ENCODE data around the gene ABCA12. TPM values are rescaled to one million over a fixed set of nuclear protein-coding genes. Genes with fewer than 3 reads are reported as not detected.

Gene ABCA12
- total RNA-seq, 8 experiments from 2014 or later: 0.04 to 0.92 (median 0.10) TPM

DNA sequence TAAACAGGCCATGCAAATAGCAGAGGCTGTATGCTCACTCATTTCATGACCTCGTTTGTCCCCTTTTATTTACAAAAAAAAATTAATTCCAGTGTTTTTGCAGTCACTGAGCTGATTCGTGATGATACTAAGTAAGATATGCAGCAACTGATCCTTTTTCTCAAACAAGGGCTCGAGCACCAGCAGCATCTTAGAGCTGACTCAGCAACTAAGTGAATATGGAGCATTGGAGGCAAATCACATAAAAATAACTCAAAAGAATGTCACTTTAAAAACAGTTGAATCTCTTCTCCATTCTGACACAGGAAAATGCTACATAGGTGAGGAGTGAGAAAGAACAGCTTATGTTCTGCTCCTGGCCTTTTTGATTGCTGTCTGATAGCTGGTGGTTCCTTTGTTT is 152.8 kb downstream of the ABCA12 start:
- in situ Hi-C loops (cut with MboI; ENCODE audit: low pct_unique_long_range_greater_than_20kb in 2 of 9, low sequenced_read_pairs in 9 of 9, unreplicated experiment in 9 of 9): no loop called here
- ATAC-seq (replicated peaks in 6 of 8): no peak
- Histone ChIP-seq H3K27ac (no peak overlapping the region), H3K4me1 (replicated peaks in 1 of 2) (no peaks in the 10 kb centered on the region), H3K4me3 (no peak overlapping the region)
- WGBS, 10 experiments: 0 to 96% (median 65%) methylated on average over 1 to 3 of the region's 3 CpGs; no CpG with 5 or more reads in 2 of the 10 experiments

DNA sequence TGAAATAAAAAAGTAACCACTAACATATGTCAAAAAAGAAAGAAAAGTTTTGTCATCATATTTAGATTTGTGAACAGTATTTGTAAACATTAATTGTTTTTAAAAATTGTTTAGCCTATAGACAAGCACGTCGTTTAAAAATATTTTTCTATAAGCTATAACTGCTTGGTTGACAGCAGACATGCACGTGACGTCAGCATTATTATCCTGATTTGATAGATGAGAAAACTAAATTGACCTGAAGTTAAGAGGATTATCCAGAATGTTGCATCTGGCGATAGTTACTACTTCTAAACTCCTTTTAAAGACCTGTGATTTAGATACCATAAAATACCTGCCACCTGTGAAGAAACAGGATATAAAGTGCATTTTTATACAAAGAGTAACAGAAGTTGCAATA is 172.0 kb downstream of the ABCA12 start:
- in situ Hi-C loops (cut with MboI; ENCODE audit: low pct_unique_long_range_greater_than_20kb in 2 of 9, low sequenced_read_pairs in 9 of 9, unreplicated experiment in 9 of 9): loop anchor here in 2 of 9 experiments (25.0 kb wide), 2 partner anchors 296 to 971 kb away; no protein-coding TSS in a partner anchor
- Histone ChIP-seq H3K4me3 (no peak overlapping the region), H3K4me1 (replicated peaks in 1 of 2) (no peaks in the 10 kb centered on the region), H3K27ac (no peak overlapping the region)
- no peak for ATAC-seq (replicated peaks in 6 of 8)
- 69 to 100% (median 91%) methylated on average over 1 to 5 of the region's 5 CpGs for WGBS, 10 experiments

DNA sequence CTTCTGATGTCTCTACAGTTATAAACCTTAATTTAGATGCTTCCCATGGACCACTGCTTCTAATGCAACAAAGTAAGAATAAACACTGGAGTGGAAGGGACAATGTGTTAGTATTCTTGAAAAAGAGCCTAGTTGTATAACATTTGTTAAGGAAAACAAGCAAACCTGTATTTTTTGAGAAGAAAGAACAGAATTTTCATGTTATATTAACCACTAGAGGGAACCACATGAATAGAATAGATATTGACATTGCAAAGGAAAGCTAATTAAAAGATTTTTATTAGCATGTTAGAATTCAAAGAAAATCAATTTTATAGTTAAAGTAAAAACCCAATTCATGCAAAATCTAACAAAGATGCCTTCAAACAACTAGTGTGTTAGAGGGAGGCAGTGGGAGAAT is 177.7 kb downstream of the ABCA12 start:
- no peaks in the 10 kb centered on the region for H3K4me1 ChIP-seq (replicated peaks in 1 of 2)
- no peak overlapping the region for H3K4me3 ChIP-seq
- in situ Hi-C loops (cut with MboI; ENCODE audit: low pct_unique_long_range_greater_than_20kb in 2 of 9, low sequenced_read_pairs in 9 of 9, unreplicated experiment in 9 of 9): loop anchor here in 2 of 9 experiments (25.0 kb wide), 2 partner anchors 302 to 977 kb away; no protein-coding TSS in a partner anchor
- H3K27ac ChIP-seq: no peak overlapping the region
- no peak for ATAC-seq (replicated peaks in 6 of 8)

DNA sequence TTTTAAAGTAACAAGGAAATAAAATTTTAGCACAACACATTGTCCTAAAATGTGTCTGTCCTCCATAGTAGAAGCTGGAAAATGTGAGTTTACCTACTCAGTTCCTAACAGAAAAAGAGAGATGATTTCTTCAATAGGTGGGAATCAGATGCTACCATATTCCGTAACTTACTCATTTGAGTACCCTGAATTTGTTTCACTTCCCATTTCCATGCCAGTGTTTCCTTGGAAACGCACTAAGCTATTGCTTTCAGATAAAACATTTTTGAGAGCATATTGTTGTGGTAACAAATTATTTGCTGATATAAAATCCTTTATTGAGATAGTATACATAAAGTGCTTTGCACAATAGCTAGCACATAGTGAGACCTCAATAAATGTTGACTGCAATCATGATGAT is 191.5 kb downstream of the ABCA12 start:
- ATAC-seq (replicated peaks in 6 of 8): no peak
- H3K4me3 ChIP-seq: no peak overlapping the region
- in situ Hi-C loops (cut with MboI; ENCODE audit: low pct_unique_long_range_greater_than_20kb in 2 of 9, low sequenced_read_pairs in 9 of 9, unreplicated experiment in 9 of 9): no loop called here
- H3K27ac ChIP-seq: no peak overlapping the region
- 20 to 100% (median 94%) methylated on average over 1 to 2 of the region's 2 CpGs; no CpG with 5 or more reads in 1 of the 10 experiments for WGBS, 10 experiments
- no peaks in the 10 kb centered on the region for H3K4me1 ChIP-seq (replicated peaks in 1 of 2)

DNA sequence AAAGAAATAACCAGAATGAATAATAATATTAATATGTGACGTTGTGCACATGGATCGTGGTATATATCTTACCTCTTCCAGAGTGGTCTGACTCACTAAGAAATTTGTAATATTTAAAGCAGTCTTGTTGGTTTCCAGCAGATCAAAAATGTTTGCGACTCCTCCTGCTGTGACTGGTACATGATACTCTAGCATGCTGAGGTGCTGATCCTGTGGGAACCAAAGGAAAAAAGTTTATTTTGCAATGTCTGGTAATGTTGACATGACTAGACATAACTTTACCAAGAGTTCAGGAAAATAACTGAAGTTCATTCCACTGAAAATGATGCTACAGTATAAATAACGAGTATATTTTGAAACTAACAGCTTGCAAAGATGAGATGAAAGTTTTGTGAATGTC is 204.4 kb downstream of the ABCA12 start:
- Histone ChIP-seq H3K4me3 (no peak overlapping the region), H3K4me1 (replicated peaks in 1 of 2) (no peaks in the 10 kb centered on the region), H3K27ac (no peak overlapping the region)
- no peak for ATAC-seq (replicated peaks in 6 of 8)
- WGBS, 10 experiments: 46 to 96% (median 72%) methylated on average over 2 to 4 of the region's 4 CpGs; no CpG with 5 or more reads in 1 of the 10 experiments
- in situ Hi-C loops (cut with MboI; ENCODE audit: low pct_unique_long_range_greater_than_20kb in 2 of 9, low sequenced_read_pairs in 9 of 9, unreplicated experiment in 9 of 9): no loop called here

DNA sequence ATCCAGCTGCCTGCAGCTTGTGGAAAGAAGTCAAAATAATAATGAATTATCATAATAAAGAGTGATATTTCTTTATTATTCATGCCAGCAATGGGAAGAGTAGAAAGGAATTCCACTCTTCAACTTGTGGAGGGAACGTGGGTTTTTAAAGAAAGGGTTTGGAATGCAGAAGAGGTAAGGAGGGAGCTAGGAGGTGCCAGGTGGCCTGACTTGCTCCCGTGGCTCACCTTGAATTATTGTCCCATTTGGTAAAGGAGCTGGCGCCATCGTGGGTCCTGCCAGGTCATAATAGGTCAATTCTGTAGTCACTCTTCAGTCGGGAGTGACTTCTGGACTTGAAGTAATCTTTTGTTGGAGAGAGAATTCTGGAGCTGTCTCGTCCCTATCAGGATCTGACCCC is 233.8 kb downstream of the ABCA12 start:
- Histone ChIP-seq H3K27ac (no peak overlapping the region), H3K4me1 (replicated peaks in 1 of 2) (peaks cover 5 to 11% of the 10 kb centered on the region in 2 donors), H3K4me3 (no peak overlapping the region)
- WGBS, 10 experiments: 26 to 100% (median 67%) methylated on average over 1 to 6 of the region's 6 CpGs; no CpG with 5 or more reads in 1 of the 10 experiments
- ATAC-seq (replicated peaks in 6 of 8): no peak
- in situ Hi-C loops (cut with MboI; ENCODE audit: low pct_unique_long_range_greater_than_20kb in 2 of 9, low sequenced_read_pairs in 9 of 9, unreplicated experiment in 9 of 9): no loop called here

DNA sequence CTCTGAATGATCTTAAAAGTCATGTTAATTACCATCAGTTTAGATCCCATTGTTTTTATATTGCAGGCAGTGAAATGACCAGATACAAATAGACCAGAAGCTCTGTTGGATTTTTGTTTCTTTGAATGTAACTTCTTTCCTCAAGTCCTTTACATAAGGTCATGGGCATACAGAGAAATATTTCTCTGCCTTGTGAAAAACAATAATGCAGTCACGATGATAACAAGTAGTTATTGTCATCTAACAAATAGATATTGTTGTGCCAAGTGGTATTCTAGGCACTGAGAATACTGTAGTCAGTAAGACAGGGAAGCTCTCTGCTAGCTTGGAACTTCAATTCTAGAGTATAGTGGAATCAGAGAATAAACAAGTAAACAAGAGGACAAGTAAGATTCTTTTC is 234.2 kb downstream of the ABCA12 start:
- H3K4me3 ChIP-seq: no peak overlapping the region
- H3K4me1 ChIP-seq (replicated peaks in 1 of 2): peaks cover 5 to 11% of the 10 kb centered on the region in 2 donors
- H3K27ac ChIP-seq: no peak overlapping the region
- ATAC-seq (replicated peaks in 6 of 8): no peak
- 7 to 90% (median 76%) methylated on average over 1 of the region's 1 CpG; no CpG with 5 or more reads in 2 of the 10 experiments for WGBS, 10 experiments
- in situ Hi-C loops (cut with MboI; ENCODE audit: low pct_unique_long_range_greater_than_20kb in 2 of 9, low sequenced_read_pairs in 9 of 9, unreplicated experiment in 9 of 9): no loop called here

DNA sequence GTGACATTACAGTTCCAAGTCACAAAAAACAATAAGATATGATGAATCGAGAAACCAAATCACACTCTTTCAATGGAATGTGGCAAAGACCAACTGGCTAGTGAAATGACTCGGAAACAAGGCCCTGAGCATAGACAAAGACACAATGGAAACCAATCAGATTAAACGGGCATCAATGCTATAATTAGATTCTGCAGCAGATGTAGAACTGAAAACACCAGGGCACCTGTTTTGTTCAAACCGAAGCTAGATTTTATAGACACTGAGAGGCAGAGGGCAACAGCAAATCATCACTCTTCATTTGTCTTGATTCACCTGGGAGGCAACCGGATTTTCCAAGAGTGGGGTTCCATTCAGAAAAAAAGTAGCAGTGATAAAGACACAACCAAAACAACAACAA is 236.1 kb downstream of the ABCA12 start:
- WGBS, 10 experiments: 0 to 67% (median 23%) methylated on average over 1 to 5 of the region's 5 CpGs; no CpG with 5 or more reads in 1 of the 10 experiments
- H3K4me1 ChIP-seq (replicated peaks in 1 of 2): peaks cover 5 to 11% of the 10 kb centered on the region in 2 donors
- H3K27ac ChIP-seq: no peak overlapping the region
- peak in 5 of 8 experiments; percentile 16 to 56 (median 20) for ATAC-seq (replicated peaks in 6 of 8)
- in situ Hi-C loops (cut with MboI; ENCODE audit: low pct_unique_long_range_greater_than_20kb in 2 of 9, low sequenced_read_pairs in 9 of 9, unreplicated experiment in 9 of 9): no loop called here
- H3K4me3 ChIP-seq: no peak overlapping the region

DNA sequence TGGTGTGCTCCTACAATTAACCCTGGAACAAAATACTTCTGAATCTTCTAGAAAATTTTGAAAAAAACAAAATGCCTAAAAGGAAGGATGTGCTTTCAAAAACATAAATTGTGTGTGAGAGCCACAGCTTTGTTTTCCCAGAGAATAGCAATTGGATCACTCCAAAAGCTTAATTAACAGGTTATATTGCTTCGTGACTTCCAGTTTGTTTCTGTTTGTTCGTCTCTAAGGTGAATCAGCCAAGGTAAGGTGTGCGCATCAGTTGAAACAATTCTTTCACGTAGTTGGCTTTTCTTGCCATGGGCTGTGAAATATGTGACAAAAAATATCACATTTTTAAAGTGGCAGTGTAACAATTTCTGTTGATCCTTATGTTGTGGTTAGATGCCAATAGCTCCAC is 238.7 kb downstream of the ABCA12 start:
- in situ Hi-C loops (cut with MboI; ENCODE audit: low pct_unique_long_range_greater_than_20kb in 2 of 9, low sequenced_read_pairs in 9 of 9, unreplicated experiment in 9 of 9): no loop called here
- Histone ChIP-seq H3K4me3 (no peak overlapping the region), H3K27ac (no peak overlapping the region), H3K4me1 (replicated peaks in 1 of 2) (peaks cover 5 to 11% of the 10 kb centered on the region in 2 donors)
- no peak for ATAC-seq (replicated peaks in 6 of 8)
- WGBS, 10 experiments: 10 to 100% (median 80%) methylated on average over 1 to 4 of the region's 4 CpGs; no CpG with 5 or more reads in 1 of the 10 experiments

DNA sequence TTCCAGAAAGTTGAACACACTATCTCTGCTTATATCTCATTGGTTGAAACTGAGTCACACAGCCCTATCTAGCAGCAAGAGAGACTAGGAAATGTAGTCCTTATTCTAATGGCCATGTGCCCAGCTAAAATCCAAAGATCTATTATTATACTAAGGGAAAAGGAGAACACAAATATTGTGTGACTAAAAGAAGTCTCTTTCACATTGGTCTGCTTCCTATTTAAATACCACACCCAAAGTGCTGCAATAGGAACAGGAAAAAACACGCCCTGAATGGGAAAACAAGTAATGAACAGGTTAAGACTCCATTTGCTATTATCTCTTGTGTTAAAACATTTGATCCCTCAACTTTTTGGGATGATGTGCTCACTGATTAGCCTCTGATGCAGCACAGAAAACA is 242.2 kb downstream of the ABCA12 start:
- Histone ChIP-seq H3K4me1 (replicated peaks in 1 of 2) (peaks cover 0 to 3% of the 10 kb centered on the region in 2 donors), H3K27ac (no peak overlapping the region), H3K4me3 (no peak overlapping the region)
- peak in 2 of 8 experiments; percentile 60 to 67 for ATAC-seq (replicated peaks in 6 of 8)
- 0 to 100% (median 83%) methylated on average over 1 of the region's 1 CpG; no CpG with 5 or more reads in 3 of the 10 experiments for WGBS, 10 experiments
- in situ Hi-C loops (cut with MboI; ENCODE audit: low pct_unique_long_range_greater_than_20kb in 2 of 9, low sequenced_read_pairs in 9 of 9, unreplicated experiment in 9 of 9): no loop called here

DNA sequence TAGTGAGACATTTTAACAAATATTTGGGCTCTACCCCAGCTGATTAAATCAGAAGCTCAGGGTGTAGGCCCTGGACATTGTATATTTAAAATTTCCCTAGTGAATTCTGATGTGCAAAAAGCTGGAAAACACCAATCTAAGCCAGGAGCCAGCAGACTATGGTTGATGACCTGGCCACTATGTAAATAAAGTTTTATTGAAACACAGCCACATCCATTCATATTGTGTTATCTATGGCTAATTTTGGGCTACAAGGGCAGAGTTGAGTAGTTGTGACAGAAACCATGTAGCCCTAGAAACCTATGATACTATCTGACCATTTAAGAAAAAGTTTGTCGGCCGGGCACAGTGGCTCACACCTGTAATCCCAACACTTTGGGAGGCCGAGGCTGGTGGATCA is 243.0 kb downstream of the ABCA12 start:
- 82 to 100% (median 93%) methylated on average over 1 to 3 of the region's 3 CpGs; no CpG with 5 or more reads in 5 of the 10 experiments for WGBS, 10 experiments
- ATAC-seq (replicated peaks in 6 of 8): no peak
- no peak overlapping the region for H3K4me3 ChIP-seq
- in situ Hi-C loops (cut with MboI; ENCODE audit: low pct_unique_long_range_greater_than_20kb in 2 of 9, low sequenced_read_pairs in 9 of 9, unreplicated experiment in 9 of 9): no loop called here
- no peak overlapping the region for H3K27ac ChIP-seq
- H3K4me1 ChIP-seq (replicated peaks in 1 of 2): peaks cover 0 to 3% of the 10 kb centered on the region in 2 donors

DNA sequence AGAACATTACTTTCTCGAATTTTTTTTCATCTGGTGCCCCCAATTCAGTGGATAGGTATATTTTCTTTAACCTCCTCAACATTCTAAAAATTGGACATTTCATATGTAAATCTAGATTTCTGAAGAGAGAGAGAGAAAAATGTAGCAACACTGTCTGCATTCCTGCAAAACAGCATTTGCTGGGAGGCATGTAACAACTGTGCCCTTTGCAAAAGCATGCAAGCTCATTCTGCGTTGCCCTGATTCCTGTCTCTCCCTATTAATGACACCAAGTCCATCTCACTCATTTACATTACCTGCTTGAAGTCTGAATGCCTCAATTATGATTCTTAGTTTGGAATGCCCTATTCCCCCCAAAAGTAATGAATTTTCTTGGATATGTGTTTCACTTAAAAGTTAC is 249.1 kb downstream of the ABCA12 start:
- ATAC-seq (replicated peaks in 6 of 8): no peak
- in situ Hi-C loops (cut with MboI; ENCODE audit: low pct_unique_long_range_greater_than_20kb in 2 of 9, low sequenced_read_pairs in 9 of 9, unreplicated experiment in 9 of 9): no loop called here
- WGBS, 10 experiments: 0 to 92% (median 50%) methylated on average over 1 to 2 of the region's 2 CpGs; no CpG with 5 or more reads in 1 of the 10 experiments
- peaks cover 0 to 2% of the 10 kb centered on the region in 2 donors for H3K4me1 ChIP-seq (replicated peaks in 1 of 2)
- no peak overlapping the region for H3K4me3 ChIP-seq
- H3K27ac ChIP-seq: no peak overlapping the region

DNA sequence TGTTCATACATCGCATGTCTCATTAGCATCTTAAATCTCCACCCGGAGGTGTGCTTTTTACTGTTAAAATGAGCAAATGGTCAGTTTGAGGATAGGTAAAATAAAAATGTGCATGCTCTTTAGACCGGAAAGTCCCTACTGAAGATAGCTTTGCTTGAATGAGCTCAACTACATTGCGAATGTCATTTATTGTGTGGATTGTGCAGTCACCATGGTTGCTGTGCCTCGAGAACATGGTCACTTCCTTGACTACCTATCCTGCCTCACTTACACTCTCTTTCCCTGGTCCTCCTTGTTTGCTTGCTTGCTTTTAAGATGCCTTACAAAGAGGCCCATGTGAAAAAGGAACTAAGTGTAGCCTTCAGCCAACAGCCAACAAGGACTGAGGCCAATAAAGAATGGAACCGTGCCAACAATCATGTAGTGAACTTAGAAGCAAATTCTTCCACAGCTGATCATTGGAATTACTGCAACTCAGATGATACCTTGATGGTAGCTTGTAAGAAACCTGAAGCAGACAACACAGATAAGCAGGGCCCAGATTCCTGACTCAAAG is 256.7 kb downstream of the ABCA12 start:
- Histone ChIP-seq H3K27ac (no peak overlapping the region), H3K4me1 (replicated peaks in 1 of 2) (peaks cover 2 to 4% of the 10 kb centered on the region in 2 donors), H3K4me3 (no peak overlapping the region)
- 44 to 97% (median 89%) methylated on average over 2 to 6 of the region's 6 CpGs; no CpG with 5 or more reads in 1 of the 10 experiments for WGBS, 10 experiments
- ATAC-seq (replicated peaks in 6 of 8): peak in 1 of 8 experiments; percentile 69
- in situ Hi-C loops (cut with MboI; ENCODE audit: low pct_unique_long_range_greater_than_20kb in 2 of 9, low sequenced_read_pairs in 9 of 9, unreplicated experiment in 9 of 9): no loop called here

All from motor neuron (in vitro differentiated cells).